NCI-H446 (cell line): ENCODE results near the gene PCSK9.
"Not testable (repeated sequence)": the region's sequence is repeated elsewhere in the genome, so short reads cannot be mapped to it uniquely, and the experiment has no call there.

Experiments
- DNase-seq, 2 experiments: peaks; one replicate each; lab custom pipeline; 2025; lab: John Stamatoyannopoulos, UW

PCSK9 gene

GRCh38 chr1:55010194-55010886, 29.0 kb upstream of the PCSK9 start:
- no peak for DNase-seq

- no peak for DNase-seq
Measured at GRCh38 chr1:55010887-55011217, 28.5 kb upstream of the PCSK9 start.

- no peak for DNase-seq
Measured at GRCh38 chr1:55012661-55013060, 26.7 kb upstream of the PCSK9 start.

- no peak for DNase-seq
Measured at GRCh38 chr1:55015123-55015522, 24.2 kb upstream of the PCSK9 start.

GRCh38 chr1:55015731-55016620, 23.4 kb upstream of the PCSK9 start:
- no peak for DNase-seq

- DNase-seq, result no peak
Measured at GRCh38 chr1:55018395-55018794, 21.0 kb upstream of the PCSK9 start.

- DNase-seq, result peak; percentile 83 to 90
Measured at GRCh38 chr1:55021942-55022546, 17.3 kb upstream of the PCSK9 start.

- DNase-seq, result not testable (repeated sequence)
Measured at GRCh38 chr1:55024163-55024562, 15.2 kb upstream of the PCSK9 start.

- DNase-seq, result not testable (repeated sequence)
Measured at GRCh38 chr1:55026682-55027081, 12.7 kb upstream of the PCSK9 start.

- DNase-seq, result not testable (repeated sequence)
Measured at GRCh38 chr1:55031098-55031497, 8.2 kb upstream of the PCSK9 start.

GRCh38 chr1:55033265-55033614, 6.1 kb upstream of the PCSK9 start:
- no peak for DNase-seq

GRCh38 chr1:55034476-55035133, 4.7 kb upstream of the PCSK9 start:
- peak in 1 of 2 experiments; percentile 56 for DNase-seq

- no peak for DNase-seq
Measured at GRCh38 chr1:55035904-55036303, 3.4 kb upstream of the PCSK9 start.

- peak in 1 of 2 experiments; percentile 20 for DNase-seq
Measured at GRCh38 chr1:55037733-55038551, 1.4 kb upstream of the PCSK9 start.

GRCh38 chr1:55038552-55038838, 853 bp upstream of the PCSK9 start:
- DNase-seq, result no peak

GRCh38 chr1:55038974-55039341, 390 bp upstream of the PCSK9 start:
- no peak for DNase-seq

- DNase-seq, result no peak
Measured at GRCh38 chr1:55040083-55040932, 960 bp downstream of the PCSK9 start.

GRCh38 chr1:55040933-55041494, 1.7 kb downstream of the PCSK9 start:
- DNase-seq, result no peak

GRCh38 chr1:55041613-55042012, 2.3 kb downstream of the PCSK9 start:
- DNase-seq, result no peak

- DNase-seq, result no peak
Measured at GRCh38 chr1:55043011-55043410, 3.7 kb downstream of the PCSK9 start.

GRCh38 chr1:55043726-55044125, 4.4 kb downstream of the PCSK9 start:
- DNase-seq, result no peak
